Mesenchymal stem cell (in vitro differentiated cells and primary cell): Measurements from ENCODE around the gene OTOA.
A peak's percentile ranks its signal among the peaks of the same experiment; 100 is the strongest.
"Not testable (repeated sequence)": the region's sequence is repeated elsewhere in the genome, so short reads cannot be mapped to it uniquely, and the experiment has no call there.

Experiments
- DNase-seq: peaks from one replicate; pipeline ENCODE4 v3.0.0-alpha.2; 2013
- H2AFZ ChIP-seq: one replicate; pipeline ENCODE4 v1.6.1; 2013; ENCODE audit warnings: low read depth, mild to moderate bottlenecking, control low read depth, inconsistent platforms, low read length, moderate library complexity
- H2AK5ac ChIP-seq: 2 replicates; pipeline ENCODE4 v1.6.1; 2013; ENCODE audit warnings: low read length, moderate library complexity, mild to moderate bottlenecking, inconsistent platforms; ENCODE audit not compliant: severe bottlenecking
- H2BK120ac ChIP-seq: one replicate; pipeline ENCODE4 v1.6.1; 2013; ENCODE audit warnings: low read depth, mild to moderate bottlenecking, inconsistent platforms, low read length, moderate library complexity
- H2BK12ac ChIP-seq, 2 experiments: one replicate each; pipeline ENCODE4 v1.6.1; 2013; ENCODE audit warnings: inconsistent platforms in 2 of 2, low read length in 2 of 2, mild to moderate bottlenecking in 2 of 2, moderate library complexity in 2 of 2, control low read depth in 1 of 2
- H2BK15ac ChIP-seq: one replicate; pipeline ENCODE4 v1.6.1; 2013; ENCODE audit warnings: mild to moderate bottlenecking, low read depth, inconsistent platforms; ENCODE audit not compliant: poor library complexity, severe bottlenecking
- H2BK5ac ChIP-seq: 2 replicates; pipeline ENCODE4 v1.6.1; 2013; ENCODE audit warnings: low read depth, mild to moderate bottlenecking, low read length, control low read depth, inconsistent platforms; ENCODE audit not compliant: poor library complexity, severe bottlenecking
- H3K14ac ChIP-seq, 2 experiments: one replicate each; pipeline ENCODE4 v1.6.1; 2013; ENCODE audit warnings: inconsistent platforms in 2 of 2, low read length in 2 of 2, control low read depth in 1 of 2, mild to moderate bottlenecking in 1 of 2, moderate library complexity in 1 of 2
- H3K18ac ChIP-seq, 2 experiments: one replicate each; pipeline ENCODE4 v1.6.1; 2013; ENCODE audit warnings: inconsistent platforms in 2 of 2, low read length in 2 of 2, control low read depth in 1 of 2, low read depth in 1 of 2, mild to moderate bottlenecking in 1 of 2
- H3K23ac ChIP-seq, 2 experiments: one replicate each; pipeline ENCODE4 v1.6.1; 2013; ENCODE audit warnings: inconsistent platforms in 2 of 2, low read length in 2 of 2, mild to moderate bottlenecking in 2 of 2, moderate library complexity in 2 of 2, control low read depth in 1 of 2
- H3K27ac ChIP-seq: 2 replicates; pipeline ENCODE4 v1.5.1; 2013; ENCODE audit warnings: mild to moderate bottlenecking, moderate library complexity, low read length, control low read depth, inconsistent platforms; ENCODE audit not compliant: poor library complexity, severe bottlenecking
- H3K27me3 ChIP-seq, 2 experiments: 2 replicates each; pipeline versions ENCODE4 v1.6.1 to v1.7.0; 2013; ENCODE audit warnings: low read length in 2 of 2, mild to moderate bottlenecking in 2 of 2, moderate library complexity in 2 of 2, control low read depth in 1 of 2, inconsistent platforms in 1 of 2; ENCODE audit not compliant: control insufficient read depth in 1 of 2, insufficient read depth in 1 of 2
- H3K36me3 ChIP-seq, 2 experiments: 2 replicates each; pipeline versions ENCODE4 v1.6.1 to v1.7.0; 2013; ENCODE audit warnings: low read length in 2 of 2, control low read depth in 1 of 2, inconsistent platforms in 1 of 2, low read depth in 1 of 2, mild to moderate bottlenecking in 1 of 2; ENCODE audit not compliant: insufficient read depth in 2 of 2, control insufficient read depth in 1 of 2
- H3K4ac ChIP-seq, 2 experiments: one replicate each; pipeline ENCODE4 v1.6.1; 2013; ENCODE audit warnings: inconsistent platforms in 2 of 2, low read length in 2 of 2, mild to moderate bottlenecking in 2 of 2, moderate library complexity in 2 of 2, control low read depth in 1 of 2, low read depth in 1 of 2
- H3K4me1 ChIP-seq: 2 replicates; pipeline ENCODE4 v1.6.1; 2013; ENCODE audit warnings: low read depth, low read length, control low read depth; ENCODE audit not compliant: control insufficient read depth, insufficient read depth
- H3K4me2 ChIP-seq: 2 replicates; pipeline ENCODE4 v1.6.1; 2013; ENCODE audit warnings: low read length, mild to moderate bottlenecking, inconsistent platforms; ENCODE audit not compliant: poor library complexity, severe bottlenecking
- H3K4me3 ChIP-seq, 2 experiments: 2 replicates each; pipeline versions ENCODE4 v1.5.1 to v1.7.0; 2013; ENCODE audit warnings: low read length in 2 of 2, mild to moderate bottlenecking in 2 of 2, control low read depth in 1 of 2, low read depth in 1 of 2; ENCODE audit not compliant: insufficient read depth in 1 of 2
- H3K79me1 ChIP-seq: replicated peaks from 2 replicates; pipeline ENCODE4 v1.6.1; 2013; ENCODE audit warnings: mild to moderate bottlenecking, control low read depth, low read length, inconsistent platforms; ENCODE audit not compliant: poor library complexity, severe bottlenecking
- H3K9ac ChIP-seq: 2 replicates; pipeline ENCODE4 v1.7.0; 2013; ENCODE audit warnings: mild to moderate bottlenecking, low read length, moderate library complexity
- H3K9me3 ChIP-seq: 2 replicates; pipeline ENCODE4 v1.7.0; 2013; ENCODE audit warnings: mild to moderate bottlenecking, low read length; ENCODE audit not compliant: control insufficient read depth
- H4K8ac ChIP-seq: one replicate; pipeline ENCODE4 v1.6.1; 2013; ENCODE audit warnings: inconsistent platforms, mild to moderate bottlenecking, low read length, moderate library complexity
- H4K91ac ChIP-seq: one replicate; pipeline ENCODE4 v1.6.1; 2013; ENCODE audit warnings: mild to moderate bottlenecking, low read length, inconsistent platforms
- WGBS: methylation state at CpG from one replicate; pipeline ENCODE4 v1.1.7; 2013; ENCODE audit warnings: mixed read lengths; 5-methylcytosine and 5-hydroxymethylcytosine counted together

The OTOA gene

GRCh38 chr16:21684199-21684598, 20.4 kb downstream of the OTOA start:
- Histone ChIP-seq H3K4me3 (no peak overlapping the region), H3K79me1 (no peaks in the 10 kb centered on the region), H3K23ac (peak overlapping the region in 1 of 2 experiments; percentile 72), H2AK5ac (no peak overlapping the region), H3K14ac (no peak overlapping the region), H3K27me3 (peaks cover 14 to 34% of the 10 kb centered on the region in 2 experiments), H3K36me3 (no peaks in the 10 kb centered on the region), H4K91ac (no peak overlapping the region), H3K4ac (no peak overlapping the region), H2BK5ac (no peak overlapping the region), H3K4me2 (no peak overlapping the region), H3K9me3 (peaks cover 8% of the 10 kb centered on the region), H2AFZ (no peak overlapping the region), H3K4me1 (no peaks in the 10 kb centered on the region), H2BK120ac (no peak overlapping the region), H3K27ac (no peak overlapping the region), H4K8ac (no peak overlapping the region), H2BK15ac (no peak overlapping the region), H3K18ac (no peak overlapping the region), H2BK12ac (no peak overlapping the region), H3K9ac (no peak overlapping the region)
- WGBS: 40% methylated on average over 6 of the region's 6 CpGs
- no peak for DNase-seq

- H3K4me2 ChIP-seq: no peak overlapping the region
- H3K9me3 ChIP-seq: peaks cover 8% of the 10 kb centered on the region
- no peak overlapping the region for H3K23ac ChIP-seq
- no peaks in the 10 kb centered on the region for H3K4me1 ChIP-seq
- no peak overlapping the region for H2AFZ ChIP-seq
- no peak overlapping the region for H2BK15ac ChIP-seq
- H2BK120ac ChIP-seq: no peak overlapping the region
- H3K27me3 ChIP-seq: peaks cover 14 to 36% of the 10 kb centered on the region in 2 experiments
- H3K9ac ChIP-seq: no peak overlapping the region
- WGBS: 59% methylated on average over 14 of the region's 14 CpGs
- no peak overlapping the region for H3K18ac ChIP-seq
- DNase-seq: no peak
- no peak overlapping the region for H2BK12ac ChIP-seq
- no peak overlapping the region for H4K8ac ChIP-seq
- H2BK5ac ChIP-seq: no peak overlapping the region
- H3K27ac ChIP-seq: no peak overlapping the region
- H3K79me1 ChIP-seq: no peaks in the 10 kb centered on the region
- H2AK5ac ChIP-seq: no peak overlapping the region
- H3K14ac ChIP-seq: no peak overlapping the region
- H3K4ac ChIP-seq: no peak overlapping the region
- no peak overlapping the region for H3K4me3 ChIP-seq
- no peak overlapping the region for H4K91ac ChIP-seq
- no peaks in the 10 kb centered on the region for H3K36me3 ChIP-seq
Measured at GRCh38 chr16:21685034-21685455, 21.3 kb downstream of the OTOA start.

- Histone ChIP-seq H3K36me3 (no peaks in the 10 kb centered on the region), H3K9me3 (peaks cover 8% of the 10 kb centered on the region), H2BK5ac (no peak overlapping the region), H3K23ac (no peak overlapping the region), H3K27me3 (peaks cover 10 to 22% of the 10 kb centered on the region in 2 experiments), H3K4me1 (no peaks in the 10 kb centered on the region), H3K18ac (no peak overlapping the region), H2BK120ac (no peak overlapping the region), H2AK5ac (no peak overlapping the region), H3K4ac (no peak overlapping the region), H3K4me3 (no peak overlapping the region), H3K27ac (no peak overlapping the region), H4K91ac (no peak overlapping the region), H3K79me1 (no peaks in the 10 kb centered on the region), H2AFZ (no peak overlapping the region), H4K8ac (no peak overlapping the region), H3K4me2 (no peak overlapping the region), H3K14ac (no peak overlapping the region), H2BK15ac (no peak overlapping the region), H2BK12ac (no peak overlapping the region), H3K9ac (no peak overlapping the region)
- no peak for DNase-seq
- 74% methylated on average over 1 of the region's 4 CpGs for WGBS
Measured at GRCh38 chr16:21689107-21689506, 25.3 kb downstream of the OTOA start.

GRCh38 chr16:21690967-21691366, 27.2 kb downstream of the OTOA start:
- not testable (repeated sequence) for H2AFZ ChIP-seq, H3K14ac ChIP-seq, H3K9ac ChIP-seq, H3K23ac ChIP-seq, H3K4ac ChIP-seq, H3K4me2 ChIP-seq, H3K27ac ChIP-seq, H3K9me3 ChIP-seq, H2AK5ac ChIP-seq, H3K36me3 ChIP-seq, H3K4me3 ChIP-seq, H2BK120ac ChIP-seq, H3K79me1 ChIP-seq, H4K91ac ChIP-seq, H2BK15ac ChIP-seq, DNase-seq, H2BK5ac ChIP-seq, H3K18ac ChIP-seq, H2BK12ac ChIP-seq, H4K8ac ChIP-seq, H3K4me1 ChIP-seq
- 100% methylated on average over 2 of the region's 4 CpGs for WGBS
- peaks cover 10 to 22% of the 10 kb centered on the region in 2 experiments for H3K27me3 ChIP-seq
